Uterus (tissue), 4 donors: ENCODE results near the gene WASF1. TPM values are rescaled to one million over a fixed set of nuclear protein-coding genes. Genes with fewer than 3 reads are reported as not detected.

Source experiments
- DNase-seq, 2 donors: peaks; one replicate each; pipeline ENCODE4 v3.0.0-alpha.2; 2019 to 2020
- H3K27ac ChIP-seq, 2 donors: fragments of 200-600 bp; sonication (generic); 1 replicate in 1 of 2; 2 replicates in 1 of 2; pipeline ENCODE4 v1.5.1; 2016 to 2018
- H3K27me3 ChIP-seq, 2 donors: fragments of 200-600 bp; sonication (generic); one replicate each; pipeline ENCODE4 v1.5.1; 2018 to 2019; ENCODE audit warnings: control low read depth in 1 of 2
- H3K36me3 ChIP-seq, 2 donors: fragments of 200-600 bp; sonication (generic); one replicate each; pipeline ENCODE4 v1.5.1; 2019; ENCODE audit warnings: control low read depth in 1 of 2
- H3K4me1 ChIP-seq, 2 donors: fragments of 200-600 bp; sonication (generic); one replicate each; pipeline ENCODE4 v1.5.1; 2018 to 2019; ENCODE audit warnings: control low read depth in 1 of 2
- H3K4me3 ChIP-seq, 2 donors: fragments of 200-600 bp; sonication (generic); 1 replicate in 1 of 2; 2 replicates in 1 of 2; pipeline ENCODE4 v1.5.1; 2018 to 2019; ENCODE audit warnings: mild to moderate bottlenecking in 1 of 2
- H3K9me3 ChIP-seq, 2 donors: fragments of 200-600 bp; sonication (generic); one replicate each; pipeline ENCODE4 v1.5.1; 2019; ENCODE audit warnings: control low read depth in 1 of 2
- POLR2A ChIP-seq, 2 donors: fragments of 450-650 bp; IDR thresholded peaks; one replicate each; pipeline ENCODE4 v1.6.1; 2016; ENCODE audit warnings: antibody characterized with exemption in 2 of 2, mild to moderate bottlenecking in 1 of 2, moderate library complexity in 1 of 2
- intact Hi-C: fragments of 100-400 bp; cut with DNase I; formaldehyde crosslinking; loops from one replicate; pipeline ENCODE4 v1.15.1; 2023; ENCODE audit warnings: low total_unique reads
- total RNA-seq, 4 donors: library from RNA; depleted of rRNA in 3 of 4; stranded (reverse); fragments of >200 nt in 3 of 4; gene quantifications; one replicate each; pipeline versions ENCODE4 v1.1.0 to v1.2.4, GENCODE V29; 2014 to 2023
- TF ChIP-seq, protein P1 (sequence below), 4 experiments: fragments of 200-600 bp in 2 of 4; fragments of 450-650 bp in 2 of 4; sonication (generic) in 2 of 4; IDR thresholded peaks; one replicate each; pipeline ENCODE4 v1.5.1; 2016 to 2019; ENCODE audit warnings: antibody characterized with exemption in 4 of 4, mild to moderate bottlenecking in 2 of 4, moderate library complexity in 1 of 4
- donor health status: DM: yes; HTN: yes; CAD: no.

The WASF1 gene
- total RNA-seq, 4 donors from 2014 or later, result 5.9 to 27.3 (median 17.2) TPM

- no peak for TF ChIP-seq POLR2A (IDR thresholded peaks at IDR 0.05)
- TF ChIP-seq, protein P1, sequence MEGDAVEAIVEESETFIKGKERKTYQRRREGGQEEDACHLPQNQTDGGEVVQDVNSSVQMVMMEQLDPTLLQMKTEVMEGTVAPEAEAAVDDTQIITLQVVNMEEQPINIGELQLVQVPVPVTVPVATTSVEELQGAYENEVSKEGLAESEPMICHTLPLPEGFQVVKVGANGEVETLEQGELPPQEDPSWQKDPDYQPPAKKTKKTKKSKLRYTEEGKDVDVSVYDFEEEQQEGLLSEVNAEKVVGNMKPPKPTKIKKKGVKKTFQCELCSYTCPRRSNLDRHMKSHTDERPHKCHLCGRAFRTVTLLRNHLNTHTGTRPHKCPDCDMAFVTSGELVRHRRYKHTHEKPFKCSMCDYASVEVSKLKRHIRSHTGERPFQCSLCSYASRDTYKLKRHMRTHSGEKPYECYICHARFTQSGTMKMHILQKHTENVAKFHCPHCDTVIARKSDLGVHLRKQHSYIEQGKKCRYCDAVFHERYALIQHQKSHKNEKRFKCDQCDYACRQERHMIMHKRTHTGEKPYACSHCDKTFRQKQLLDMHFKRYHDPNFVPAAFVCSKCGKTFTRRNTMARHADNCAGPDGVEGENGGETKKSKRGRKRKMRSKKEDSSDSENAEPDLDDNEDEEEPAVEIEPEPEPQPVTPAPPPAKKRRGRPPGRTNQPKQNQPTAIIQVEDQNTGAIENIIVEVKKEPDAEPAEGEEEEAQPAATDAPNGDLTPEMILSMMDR (IDR thresholded peaks at IDR 0.05), result no peak
- H3K27ac ChIP-seq, result no peak overlapping the region
- DNase-seq, result no peak
- no peaks in the 10 kb centered on the region for H3K9me3 ChIP-seq
- H3K27me3 ChIP-seq, result no peaks in the 10 kb centered on the region
- H3K36me3 ChIP-seq, result no peaks in the 10 kb centered on the region
- intact Hi-C loops, result no loop called here
- no peaks in the 10 kb centered on the region for H3K4me1 ChIP-seq
- H3K4me3 ChIP-seq, result no peak overlapping the region
These were observed 76.2 kb downstream of the WASF1 start for GRCh38 chr6:110103260-110103659.

DNA sequence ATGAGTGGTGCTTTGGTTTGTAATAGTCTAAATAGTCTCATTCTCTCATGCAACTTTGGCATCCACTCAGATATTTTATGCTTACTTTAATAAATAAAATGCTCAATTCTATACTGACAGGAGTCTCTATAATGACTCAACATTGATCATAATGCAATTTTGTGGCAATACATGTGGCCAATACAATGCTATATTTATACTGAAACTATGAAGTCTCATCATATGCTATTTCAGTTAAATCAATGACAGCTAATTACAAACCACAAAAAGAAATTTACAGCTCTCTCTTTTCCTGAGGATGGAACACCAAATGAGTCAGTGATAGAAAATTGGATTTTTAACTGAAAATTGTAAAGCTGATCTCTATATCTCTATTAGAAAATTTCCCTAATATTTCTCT, 77.1 kb downstream of the WASF1 start:
- H3K36me3 ChIP-seq, result no peaks in the 10 kb centered on the region
- intact Hi-C loops, result no loop called here

DNA sequence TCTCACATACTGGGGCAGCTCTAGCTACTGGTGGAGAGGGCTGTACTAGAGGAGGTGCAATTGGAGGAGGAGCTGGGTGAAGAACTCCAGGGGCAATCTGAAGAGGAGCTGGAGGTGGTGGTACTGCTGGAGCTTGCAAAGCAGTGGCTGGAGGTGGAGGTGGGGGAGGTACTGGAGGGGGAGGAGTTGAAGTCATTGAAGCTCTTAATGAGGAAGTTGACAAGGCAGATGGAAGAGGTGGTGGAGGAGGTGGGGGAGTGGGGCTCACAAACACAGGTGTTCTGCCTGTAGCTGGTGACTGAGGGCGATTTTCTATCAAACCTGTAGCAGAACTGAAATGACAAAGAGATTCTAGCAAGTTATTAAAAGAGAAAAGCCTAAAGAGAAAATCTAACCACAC, 77.6 kb downstream of the WASF1 start:
- Histone ChIP-seq H3K4me3 (no peak overlapping the region), H3K36me3 (no peaks in the 10 kb centered on the region), H3K9me3 (no peaks in the 10 kb centered on the region), H3K27ac (no peak overlapping the region), H3K27me3 (no peaks in the 10 kb centered on the region), H3K4me1 (no peaks in the 10 kb centered on the region)
- no peak for DNase-seq
- TF ChIP-seq, protein P1 (IDR thresholded peaks at IDR 0.05), result no peak
- TF ChIP-seq POLR2A (IDR thresholded peaks at IDR 0.05), result no peak
- intact Hi-C loops, result no loop called here

More for the DNA sequence above, 77.1 kb downstream of the WASF1 start:
- TF ChIP-seq, protein P1 (IDR thresholded peaks at IDR 0.05), result no peak
- TF ChIP-seq POLR2A (IDR thresholded peaks at IDR 0.05), result no peak
- Histone ChIP-seq H3K4me1 (no peaks in the 10 kb centered on the region), H3K27me3 (no peaks in the 10 kb centered on the region), H3K27ac (no peak overlapping the region), H3K4me3 (no peak overlapping the region), H3K9me3 (no peaks in the 10 kb centered on the region)
- no peak for DNase-seq

DNA sequence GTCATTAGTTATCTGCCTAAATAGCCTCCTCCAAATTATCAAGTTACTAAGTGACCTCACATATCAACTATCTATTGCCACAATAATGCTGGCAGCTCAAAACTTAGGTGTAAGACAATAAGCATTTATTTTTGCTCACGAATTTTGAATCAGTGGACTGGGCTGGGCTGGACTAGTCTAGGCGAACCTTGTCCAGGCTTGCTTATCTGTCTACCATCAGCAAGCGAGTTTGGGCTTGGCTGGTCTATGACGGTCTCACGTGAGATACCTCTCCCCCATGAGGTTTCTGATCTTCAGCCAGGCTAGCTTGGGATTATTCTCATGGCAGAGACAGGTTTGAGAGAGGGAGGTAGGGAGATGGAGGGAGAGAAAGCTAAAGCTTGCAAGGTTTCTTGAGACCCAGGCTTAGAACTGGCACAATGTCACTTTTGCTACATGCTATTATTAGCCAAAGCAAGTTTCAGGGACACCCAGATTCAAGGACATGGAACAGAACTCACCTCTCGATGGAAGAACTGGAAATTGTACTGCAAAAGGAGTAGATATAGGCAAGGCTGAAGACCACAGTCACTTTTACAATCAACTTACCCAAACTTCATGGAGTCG, 80.9 kb downstream of the WASF1 start:
- intact Hi-C loops, result no loop called here
- no peak for DNase-seq
- no peak for TF ChIP-seq POLR2A (IDR thresholded peaks at IDR 0.05)
- TF ChIP-seq, protein P1 (IDR thresholded peaks at IDR 0.05), result no peak

GRCh38 chr6:110097443-110097842, 82.0 kb downstream of the WASF1 start:
- no peaks in the 10 kb centered on the region for H3K36me3 ChIP-seq
- H3K9me3 ChIP-seq, result no peaks in the 10 kb centered on the region
- H3K27ac ChIP-seq, result peak overlapping the region in 1 of 2 donors; percentile 4
- no peaks in the 10 kb centered on the region for H3K27me3 ChIP-seq
- intact Hi-C loops, result no loop called here
- no peak for DNase-seq
- TF ChIP-seq, protein P1 (IDR thresholded peaks at IDR 0.05), result no peak
- TF ChIP-seq POLR2A (IDR thresholded peaks at IDR 0.05), result no peak
- H3K4me1 ChIP-seq, result no peaks in the 10 kb centered on the region
- H3K4me3 ChIP-seq, result no peak overlapping the region

More for the DNA sequence above, 80.9 kb downstream of the WASF1 start:
- H3K36me3 ChIP-seq, result no peaks in the 10 kb centered on the region
- H3K9me3 ChIP-seq, result no peaks in the 10 kb centered on the region
- no peak overlapping the region for H3K27ac ChIP-seq
- no peak overlapping the region for H3K4me3 ChIP-seq
- no peaks in the 10 kb centered on the region for H3K27me3 ChIP-seq
- no peaks in the 10 kb centered on the region for H3K4me1 ChIP-seq
